H7 (cell line): ENCODE measurements around the gene LY6G6D. TPM values are rescaled to one million over a fixed set of nuclear protein-coding genes. Genes with fewer than 3 reads are reported as not detected.

Source experiments
- DNase-seq: peaks from one replicate; pipeline ENCODE4 v3.0.0; 2012
- H3K27me3 ChIP-seq: 2 replicates; pipeline ENCODE4 v1.6.0; 2011; ENCODE audit warnings: mild to moderate bottlenecking, low read length; ENCODE audit not compliant: control insufficient read depth, insufficient read depth
- H3K36me3 ChIP-seq: replicated peaks from 2 replicates; pipeline ENCODE4 v1.5.1; 2011; ENCODE audit warnings: low read length; ENCODE audit not compliant: control insufficient read depth, insufficient read depth
- H3K4me3 ChIP-seq: 2 replicates; pipeline ENCODE4 v1.5.1; 2011; ENCODE audit warnings: low read depth, mild to moderate bottlenecking, control low read depth, low read length, moderate library complexity; ENCODE audit not compliant: insufficient read depth
- total RNA-seq: library from RNA; depleted of rRNA; stranded (reverse); fragments of >200 nt; shearing (Covaris generic); gene quantifications from 2 replicates; pipeline ENCODE4 v1.2.3, GENCODE V29; 2014

Gene LY6G6D
- total RNA-seq, 1 experiment from 2014 or later: 2.8 TPM

- peak; percentile 55 for DNase-seq
- H3K36me3 ChIP-seq: peaks cover 13% of the 10 kb centered on the region
- H3K27me3 ChIP-seq: no peaks in the 10 kb centered on the region
- H3K4me3 ChIP-seq: no peak overlapping the region
Observed at GRCh38 chr6:31687860-31688693, 27.1 kb upstream of the LY6G6D start.

DNA sequence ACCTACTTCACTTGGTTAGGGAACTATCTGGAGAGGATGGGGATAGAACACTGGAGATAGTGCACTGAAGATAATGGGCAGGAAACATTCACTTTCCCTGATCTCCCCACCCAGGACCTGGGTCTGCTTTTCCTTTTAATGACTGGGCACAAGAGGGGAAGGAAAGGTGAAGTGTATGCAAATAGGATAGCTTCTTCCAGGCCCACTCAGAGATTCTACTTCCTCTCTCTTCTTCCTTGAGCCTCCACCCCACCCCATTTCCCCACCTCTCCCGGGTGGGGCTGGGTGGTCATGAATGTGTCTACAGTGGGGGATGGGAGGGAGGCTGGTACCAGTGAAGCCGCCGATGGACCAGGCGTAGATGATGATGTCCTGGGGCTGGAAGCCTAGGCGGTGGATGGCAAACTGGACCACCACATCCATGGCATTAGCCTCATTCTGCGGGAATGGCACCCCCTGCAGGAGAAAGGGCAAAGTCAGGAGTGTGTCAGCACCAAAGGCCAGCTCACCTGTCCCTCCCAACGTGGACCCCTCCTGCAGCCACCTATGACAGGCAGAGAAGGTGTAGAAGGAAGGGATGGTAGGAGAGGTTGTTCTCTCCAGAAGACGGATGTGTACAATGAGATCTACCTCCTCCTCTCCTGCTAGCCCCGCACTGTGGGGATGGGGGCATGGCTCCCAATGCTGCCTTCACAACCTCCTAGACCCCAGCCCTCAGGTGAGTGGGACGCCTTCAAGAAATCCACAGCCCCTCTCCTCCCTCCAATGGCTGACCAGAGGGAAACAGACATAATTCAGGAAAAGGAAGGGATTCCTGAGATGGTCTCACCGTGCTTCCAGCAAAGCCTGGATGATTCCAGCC, 25.7 kb upstream of the LY6G6D start:
- Histone ChIP-seq H3K27me3 (no peaks in the 10 kb centered on the region), H3K36me3 (peaks cover 15% of the 10 kb centered on the region), H3K4me3 (no peak overlapping the region)
- DNase-seq: peak; percentile 81

DNA sequence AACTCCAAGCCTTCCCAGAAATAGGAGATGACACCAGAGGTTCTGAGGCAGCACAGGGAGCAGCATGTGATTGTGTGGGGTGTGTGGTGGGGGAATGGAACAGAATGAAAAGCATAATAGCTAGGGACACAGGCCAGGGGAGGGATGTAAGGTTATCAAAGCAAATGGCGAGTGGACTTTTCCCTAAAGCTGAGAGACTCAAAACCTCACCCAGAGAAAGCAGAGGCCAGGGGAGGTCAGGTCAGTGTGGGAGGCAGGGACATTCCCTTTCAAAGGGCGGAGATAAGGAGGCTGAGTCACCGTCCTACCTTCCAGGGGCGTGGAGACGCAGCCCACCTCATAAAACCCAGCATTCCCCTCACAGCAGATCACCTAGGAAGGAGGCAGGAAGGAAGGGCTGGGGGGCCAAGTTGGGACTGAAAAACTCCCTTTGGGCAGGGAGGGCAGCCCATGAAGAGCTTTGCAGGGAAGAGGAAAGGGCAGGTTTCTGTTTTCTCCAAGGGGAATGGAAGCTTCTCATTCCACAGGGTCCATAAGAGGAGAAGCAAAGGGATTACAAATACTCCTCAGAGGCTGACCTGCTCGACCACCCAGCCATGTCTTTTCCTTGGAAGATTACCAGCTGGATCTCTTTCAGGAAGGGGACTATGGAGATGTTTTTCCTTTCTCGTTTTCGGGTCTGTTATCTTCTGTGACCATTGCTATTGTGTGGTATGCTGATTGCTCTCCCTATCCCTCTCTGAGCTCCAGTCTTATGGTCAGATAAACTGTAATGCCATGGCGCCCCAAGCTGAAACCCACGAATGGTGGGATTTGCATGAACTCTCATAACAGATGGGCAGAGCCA, 24.7 kb upstream of the LY6G6D start:
- peaks cover 18% of the 10 kb centered on the region for H3K36me3 ChIP-seq
- DNase-seq: no peak
- no peaks in the 10 kb centered on the region for H3K27me3 ChIP-seq
- no peak overlapping the region for H3K4me3 ChIP-seq

- no peak for DNase-seq
- H3K36me3 ChIP-seq: peaks cover 18% of the 10 kb centered on the region
- no peak overlapping the region for H3K4me3 ChIP-seq
- H3K27me3 ChIP-seq: no peaks in the 10 kb centered on the region
Observed at GRCh38 chr6:31691078-31691463, 24.1 kb upstream of the LY6G6D start.

DNA sequence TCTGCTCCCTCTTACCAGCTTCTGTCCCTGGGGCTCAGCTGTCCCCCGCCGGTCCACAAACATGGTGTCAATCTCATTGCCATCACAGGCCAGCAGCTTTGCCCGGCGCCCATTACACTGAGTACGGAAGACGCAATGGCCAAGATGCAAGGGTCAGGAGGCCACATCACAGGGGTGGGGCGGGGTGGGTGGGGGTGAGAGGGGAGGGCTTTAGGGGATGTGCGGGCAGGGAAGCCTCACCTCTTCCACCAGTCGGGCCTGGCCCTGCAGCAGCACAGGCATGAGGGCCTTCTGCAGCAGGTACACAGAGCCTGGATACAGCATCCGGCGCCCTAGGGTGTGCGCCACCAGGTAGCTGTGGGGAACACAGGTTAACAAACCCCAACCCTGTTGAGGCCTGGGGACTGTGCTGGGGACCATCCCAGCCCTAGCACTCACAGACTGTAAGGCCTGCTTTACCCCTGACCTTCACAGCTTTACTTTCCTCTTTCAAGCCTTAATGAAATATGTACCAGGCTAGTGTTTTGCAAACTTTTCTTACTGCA, 23.5 kb upstream of the LY6G6D start:
- DNase-seq: no peak
- H3K27me3 ChIP-seq: no peaks in the 10 kb centered on the region
- peaks cover 19% of the 10 kb centered on the region for H3K36me3 ChIP-seq
- no peak overlapping the region for H3K4me3 ChIP-seq

GRCh38 chr6:31692353-31692752, 22.8 kb upstream of the LY6G6D start:
- Histone ChIP-seq H3K4me3 (no peak overlapping the region), H3K27me3 (no peaks in the 10 kb centered on the region), H3K36me3 (peaks cover 19% of the 10 kb centered on the region)
- DNase-seq: no peak

DNA sequence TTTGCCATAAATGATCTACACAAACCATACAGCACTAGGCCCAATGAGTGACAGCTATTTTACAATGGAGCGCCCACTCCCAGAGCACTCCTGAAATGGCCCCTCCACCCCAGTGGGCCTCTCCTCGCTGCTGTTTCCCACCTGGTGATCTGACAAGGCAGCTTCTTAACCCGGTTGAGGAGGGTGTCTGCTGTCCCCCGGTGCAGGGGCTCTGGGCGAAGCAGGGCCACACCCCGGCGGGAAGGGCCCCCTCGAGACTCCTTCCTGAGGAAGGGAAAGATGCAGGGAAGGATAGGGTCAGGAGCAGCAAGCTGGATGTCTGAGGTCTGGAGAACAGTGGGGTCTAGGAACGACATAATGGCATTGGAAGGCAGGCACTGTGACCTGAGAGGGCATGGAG, 22.3 kb upstream of the LY6G6D start:
- Histone ChIP-seq H3K4me3 (no peak overlapping the region), H3K36me3 (peaks cover 17% of the 10 kb centered on the region), H3K27me3 (no peaks in the 10 kb centered on the region)
- DNase-seq: no peak

DNA sequence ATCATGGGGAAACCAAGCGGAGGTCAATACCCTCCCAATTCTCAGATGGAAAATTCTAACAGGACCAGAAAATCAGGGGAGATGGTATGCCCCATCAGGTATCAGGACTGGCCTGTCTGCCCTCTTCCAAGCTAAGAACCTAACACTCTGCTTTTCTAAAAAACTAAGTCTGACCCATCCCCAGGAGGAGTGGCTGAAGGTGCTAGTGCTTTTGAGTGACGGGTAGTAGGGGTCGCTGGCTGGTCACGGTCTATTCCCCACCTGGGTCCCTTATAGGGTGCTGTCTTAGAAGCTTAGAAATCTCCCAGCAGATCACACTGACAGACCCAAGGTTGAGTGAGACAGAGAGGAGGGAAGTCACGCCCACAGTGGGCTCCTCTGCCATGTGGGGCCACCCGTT, 21.6 kb upstream of the LY6G6D start:
- H3K27me3 ChIP-seq: no peaks in the 10 kb centered on the region
- H3K4me3 ChIP-seq: no peak overlapping the region
- peaks cover 17% of the 10 kb centered on the region for H3K36me3 ChIP-seq
- DNase-seq: no peak

DNA sequence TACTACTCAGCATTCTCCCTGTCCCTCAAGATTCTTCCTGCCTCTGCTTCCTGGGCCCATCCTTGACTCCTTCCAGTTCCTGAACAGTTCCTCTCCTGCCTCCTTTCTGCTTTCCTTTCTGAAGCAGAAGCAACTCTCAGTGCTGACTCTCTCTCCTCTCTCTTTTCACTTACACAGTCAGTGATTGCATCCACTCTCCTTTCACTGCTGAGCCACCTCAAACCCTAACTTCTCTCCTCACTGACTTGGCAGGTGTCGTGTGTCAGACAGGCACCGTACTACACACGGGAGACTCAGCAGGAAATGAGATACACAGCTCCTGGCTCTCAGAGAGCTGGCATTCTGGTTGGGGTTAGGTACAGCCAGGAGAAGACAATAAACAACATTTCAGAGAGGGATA, 17.6 kb upstream of the LY6G6D start:
- H3K27me3 ChIP-seq: no peaks in the 10 kb centered on the region
- no peak for DNase-seq
- H3K36me3 ChIP-seq: peaks cover 7% of the 10 kb centered on the region
- H3K4me3 ChIP-seq: no peak overlapping the region

- Histone ChIP-seq H3K4me3 (no peak overlapping the region), H3K36me3 (peaks cover 2% of the 10 kb centered on the region; the same call in 1 of the 2 replicates), H3K27me3 (no peaks in the 10 kb centered on the region)
- DNase-seq: no peak
Observed at GRCh38 chr6:31700740-31701401, 14.3 kb upstream of the LY6G6D start.

DNA sequence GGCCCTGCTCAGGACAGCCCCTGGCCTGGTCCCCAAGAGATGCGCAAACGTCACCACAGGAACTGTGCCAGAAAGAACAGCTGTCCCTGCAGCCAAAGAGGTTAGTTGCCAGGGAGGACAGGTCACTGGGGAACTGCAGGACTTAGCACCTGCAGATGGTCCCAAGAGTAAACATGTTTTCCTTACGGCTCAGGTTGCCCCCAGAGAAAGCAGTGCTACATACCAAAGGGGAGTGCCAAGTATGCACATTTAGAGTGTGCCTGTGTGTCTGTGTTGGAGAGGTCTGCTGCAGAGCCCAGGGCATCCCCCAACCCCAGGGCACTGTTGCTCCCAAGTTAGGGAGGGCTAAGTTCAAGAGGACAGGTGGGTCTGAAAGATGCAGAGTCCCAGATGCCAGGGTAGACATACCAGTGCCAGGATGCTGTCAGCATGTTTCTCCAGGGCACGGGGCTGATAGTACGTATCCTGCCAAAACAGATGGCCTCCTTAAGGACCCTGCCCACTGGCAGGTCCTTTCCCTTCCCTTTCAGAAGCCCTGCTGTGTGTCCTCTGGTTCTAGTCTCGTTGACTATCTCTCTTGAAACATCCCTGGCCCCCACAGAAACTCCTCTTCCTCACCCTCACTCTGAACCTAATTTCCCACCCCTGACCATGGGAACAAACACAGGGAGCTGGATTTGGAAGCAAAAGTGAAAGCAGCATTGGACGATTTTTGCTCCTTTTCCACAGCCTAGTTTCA, 13.3 kb upstream of the LY6G6D start:
- H3K27me3 ChIP-seq: no peaks in the 10 kb centered on the region
- H3K4me3 ChIP-seq: peak overlapping the region; percentile 87
- no peaks in the 10 kb centered on the region; the same call in 1 of the 2 replicates for H3K36me3 ChIP-seq
- DNase-seq: no peak

- no peaks in the 10 kb centered on the region for H3K36me3 ChIP-seq
- H3K27me3 ChIP-seq: no peaks in the 10 kb centered on the region
- peak overlapping the region; percentile 87 for H3K4me3 ChIP-seq
- DNase-seq: peak; percentile 78
Observed at GRCh38 chr6:31702405-31702818, 12.7 kb upstream of the LY6G6D start.
